Bronchial epithelial cell (primary cell): ENCODE data around the gene DCLK2. TPM values are rescaled to one million over a fixed set of nuclear protein-coding genes. Genes with fewer than 3 reads are reported as not detected.
A peak's percentile ranks its signal among the peaks of the same experiment; 100 is the strongest.

ENCODE experiments used
- DNase-seq: peaks from one replicate; pipeline ENCODE4 v3.0.0-alpha.2; 2010; ENCODE audit warnings: low read depth
- FAIRE-seq: peaks from 2 replicates; lab custom pipeline; 2011; peaks lifted over from hg19 to GRCh38; lab: Jason Lieb, UNC
- H3K27me3 ChIP-seq: 2 replicates; pipeline ENCODE4 v1.5.1; 2011; ENCODE audit warnings: low read length; ENCODE audit not compliant: control insufficient read depth, insufficient read depth
- H3K36me3 ChIP-seq: 2 replicates; pipeline ENCODE4 v1.5.1; 2011; ENCODE audit warnings: low read length; ENCODE audit not compliant: control insufficient read depth, insufficient read depth
- H3K4me3 ChIP-seq: 2 replicates; pipeline ENCODE4 v1.5.1; 2011; ENCODE audit warnings: mild to moderate bottlenecking, low read depth, low read length, control low read depth
- CTCF ChIP-seq: IDR thresholded peaks from 2 replicates; pipeline ENCODE4 v1.5.1; 2011; ENCODE audit warnings: mild to moderate bottlenecking, moderate library complexity, low read length, control low read depth, inconsistent platforms; ENCODE audit not compliant: insufficient read depth, severe bottlenecking
- total RNA-seq: library from RNA; depleted of rRNA; stranded (reverse); fragments of >200 nt; gene quantifications from 2 replicates; pipeline ENCODE4 v1.2.1, GENCODE V29; 2014

Gene DCLK2
- total RNA-seq, 1 donor from 2014 or later: not detected

- FAIRE-seq (no peak), DNase-seq (no peak)
- H3K36me3 ChIP-seq: no peaks in the 10 kb centered on the region
- TF ChIP-seq CTCF: no peak
- H3K27me3 ChIP-seq: peaks cover 4% of the 10 kb centered on the region
- no peak overlapping the region for H3K4me3 ChIP-seq
Observed at GRCh38 chr4:150232029-150232428, 153.8 kb downstream of the DCLK2 start.

GRCh38 chr4:150234246-150234645 is 156.0 kb downstream of the DCLK2 start:
- DNase-seq: no peak
- FAIRE-seq: no peak
- no peak overlapping the region for H3K4me3 ChIP-seq
- peaks cover 4% of the 10 kb centered on the region for H3K27me3 ChIP-seq
- no peaks in the 10 kb centered on the region for H3K36me3 ChIP-seq
- TF ChIP-seq CTCF: no peak

GRCh38 chr4:150235317-150235716 is 157.1 kb downstream of the DCLK2 start:
- DNase-seq (no peak), FAIRE-seq (no peak)
- H3K27me3 ChIP-seq: peaks cover 4% of the 10 kb centered on the region
- no peak overlapping the region for H3K4me3 ChIP-seq
- TF ChIP-seq CTCF: no peak
- H3K36me3 ChIP-seq: no peaks in the 10 kb centered on the region

- peaks cover 2% of the 10 kb centered on the region for H3K27me3 ChIP-seq
- FAIRE-seq (no peak), DNase-seq (no peak)
- TF ChIP-seq CTCF: no peak
- H3K4me3 ChIP-seq: no peak overlapping the region
- no peaks in the 10 kb centered on the region for H3K36me3 ChIP-seq
Observed at GRCh38 chr4:150235808-150236271, 157.6 kb downstream of the DCLK2 start.

GRCh38 chr4:150236626-150237025 is 158.4 kb downstream of the DCLK2 start:
- DNase-seq (peak; percentile 45), FAIRE-seq (no peak)
- Histone ChIP-seq H3K4me3 (no peak overlapping the region), H3K27me3 (peaks cover 2% of the 10 kb centered on the region), H3K36me3 (no peaks in the 10 kb centered on the region)
- no peak for TF ChIP-seq CTCF
